Breast epithelium (tissue), 3 donors: ENCODE data around the gene EFNB2.

ENCODE experiments used
- POLR2A ChIP-seq: fragments of 450-650 bp; IDR thresholded peaks from one replicate; pipeline ENCODE4 v1.6.1; 2016; ENCODE audit warnings: antibody characterized with exemption, mild to moderate bottlenecking, moderate library complexity
- POLR2AphosphoS5 ChIP-seq, 3 donors: sonication (generic); formaldehyde crosslinking; IDR thresholded peaks; one replicate each; pipeline ENCODE4 v1.6.1; 2017; ENCODE audit warnings: antibody characterized with exemption in 3 of 3
- TF ChIP-seq, protein P1 (sequence below), 3 donors: fragments of 450-650 bp; IDR thresholded peaks; one replicate each; pipeline ENCODE4 v1.5.1; 2016 to 2017; ENCODE audit warnings: antibody characterized with exemption in 3 of 3, mild to moderate bottlenecking in 3 of 3, moderate library complexity in 3 of 3

DNA sequence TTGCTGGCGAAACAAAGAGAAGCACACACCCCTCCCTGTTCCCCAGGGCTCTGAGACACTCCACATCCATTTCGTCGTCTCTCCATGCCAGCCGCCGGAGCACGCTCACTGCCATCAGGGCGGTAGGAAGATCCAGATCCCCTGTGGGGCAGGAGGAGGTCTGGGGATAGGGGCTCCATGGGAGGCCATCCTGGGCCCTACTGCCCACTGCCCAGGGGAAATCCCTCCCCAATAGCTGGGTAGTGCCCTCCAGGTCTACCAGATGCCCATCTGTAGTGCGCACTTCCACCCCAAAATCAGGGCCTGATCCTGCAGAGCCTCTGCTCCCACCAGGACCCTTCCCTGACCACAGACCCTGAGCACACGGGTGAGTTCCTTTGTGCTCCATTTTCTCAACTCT is 80.3 kb downstream of the EFNB2 start:
- TF ChIP-seq, protein P1, sequence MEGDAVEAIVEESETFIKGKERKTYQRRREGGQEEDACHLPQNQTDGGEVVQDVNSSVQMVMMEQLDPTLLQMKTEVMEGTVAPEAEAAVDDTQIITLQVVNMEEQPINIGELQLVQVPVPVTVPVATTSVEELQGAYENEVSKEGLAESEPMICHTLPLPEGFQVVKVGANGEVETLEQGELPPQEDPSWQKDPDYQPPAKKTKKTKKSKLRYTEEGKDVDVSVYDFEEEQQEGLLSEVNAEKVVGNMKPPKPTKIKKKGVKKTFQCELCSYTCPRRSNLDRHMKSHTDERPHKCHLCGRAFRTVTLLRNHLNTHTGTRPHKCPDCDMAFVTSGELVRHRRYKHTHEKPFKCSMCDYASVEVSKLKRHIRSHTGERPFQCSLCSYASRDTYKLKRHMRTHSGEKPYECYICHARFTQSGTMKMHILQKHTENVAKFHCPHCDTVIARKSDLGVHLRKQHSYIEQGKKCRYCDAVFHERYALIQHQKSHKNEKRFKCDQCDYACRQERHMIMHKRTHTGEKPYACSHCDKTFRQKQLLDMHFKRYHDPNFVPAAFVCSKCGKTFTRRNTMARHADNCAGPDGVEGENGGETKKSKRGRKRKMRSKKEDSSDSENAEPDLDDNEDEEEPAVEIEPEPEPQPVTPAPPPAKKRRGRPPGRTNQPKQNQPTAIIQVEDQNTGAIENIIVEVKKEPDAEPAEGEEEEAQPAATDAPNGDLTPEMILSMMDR (IDR thresholded peaks at IDR 0.05), result no peak
- no peak for TF ChIP-seq POLR2A
- TF ChIP-seq POLR2AphosphoS5 (IDR thresholded peaks at IDR 0.05), result no peak
